H1 (cell line): ENCODE results near the gene LAT. TPM values are rescaled to one million over a fixed set of nuclear protein-coding genes. Genes with fewer than 3 reads are reported as not detected.

Source experiments
- CTCF ChIA-PET: fragments of 300-600 bp; sonication (Branson Sonifier 250); formaldehyde crosslinking; loops from one replicate; lab custom pipeline; 2021; ENCODE audit not compliant: partially characterized antibody; lab: Charles Lee
- POLR2A ChIA-PET: fragments of 300-600 bp; sonication (Branson Sonifier 250); formaldehyde crosslinking; loops from one replicate; lab custom pipeline; 2021; ENCODE audit warnings: inconsistent platforms; ENCODE audit not compliant: partially characterized antibody; lab: Charles Lee
- DNase-seq, 2 experiments: peaks; one replicate each; pipeline versions ENCODE4 v3.0.0 to v3.0.0-alpha.2; 2010 to 2022; ENCODE audit warnings: low spot score in 2 of 2, low read depth in 1 of 2, mixed read lengths in 1 of 2
- FAIRE-seq: peaks from 2 replicates; lab custom pipeline; 2011; peaks lifted over from hg19 to GRCh38; lab: Jason Lieb, UNC
- H2AFZ ChIP-seq: 2 replicates; pipeline ENCODE4 v1.8.1; 2012; ENCODE audit warnings: low read length, inconsistent platforms
- H2AK5ac ChIP-seq: 2 replicates; pipeline ENCODE4 v1.6.1; 2013; ENCODE audit warnings: low read depth, low read length
- H2BK120ac ChIP-seq: replicated peaks from 2 replicates; pipeline ENCODE3; 2013; ENCODE audit warnings: low read depth, low read length, inconsistent platforms
- H2BK12ac ChIP-seq: 2 replicates; pipeline ENCODE4 v1.6.1; 2013; ENCODE audit warnings: low read depth, low read length
- H2BK15ac ChIP-seq: 2 replicates; pipeline ENCODE4 v1.6.1; 2013; ENCODE audit warnings: low read length
- H2BK20ac ChIP-seq: 2 replicates; pipeline ENCODE4 v1.6.1; 2013; ENCODE audit warnings: low read length
- H2BK5ac ChIP-seq: 2 replicates; pipeline ENCODE4 v1.6.1; 2013; ENCODE audit warnings: low read depth, low read length
- H3K14ac ChIP-seq: 2 replicates; pipeline ENCODE4 v1.6.1; 2013; ENCODE audit warnings: inconsistent platforms; ENCODE audit not compliant: insufficient read length
- H3K18ac ChIP-seq: 2 replicates; pipeline ENCODE4 v1.6.1; 2013; ENCODE audit warnings: low read length; ENCODE audit errors: extremely low read depth
- H3K23ac ChIP-seq: 2 replicates; pipeline ENCODE4 v1.6.1; 2013; ENCODE audit warnings: inconsistent platforms; ENCODE audit not compliant: insufficient read length
- H3K23me2 ChIP-seq: 2 replicates; pipeline ENCODE4 v1.6.1; 2013; ENCODE audit warnings: low read depth, low read length
- H3K27ac ChIP-seq: 2 replicates; pipeline ENCODE4 v1.6.1; 2011; ENCODE audit warnings: low read depth, low read length, inconsistent platforms
- H3K27me3 ChIP-seq, 4 experiments: replicated peaks in 1 of 4; 1 replicate in 1 of 4; 2 replicates in 3 of 4; pipeline versions ENCODE4 v1.6.1 to v1.8.1; 2011 to 2013; ENCODE audit warnings: low read length in 3 of 4, mild to moderate bottlenecking in 3 of 4, inconsistent platforms in 2 of 4, mixed read lengths in 2 of 4, moderate library complexity in 1 of 4; ENCODE audit not compliant: control insufficient read depth in 3 of 4, insufficient read depth in 3 of 4; ENCODE audit errors: extremely low read depth in 1 of 4
- H3K36me3 ChIP-seq, 4 experiments: 2 replicates each; pipeline versions ENCODE4 v1.6.1 to v1.8.1; 2011 to 2013; ENCODE audit warnings: mild to moderate bottlenecking in 4 of 4, low read length in 3 of 4, moderate library complexity in 2 of 4, control low read depth in 1 of 4, inconsistent platforms in 1 of 4; ENCODE audit not compliant: insufficient read depth in 4 of 4, control insufficient read depth in 2 of 4
- H3K4ac ChIP-seq: replicated peaks from 2 replicates; pipeline ENCODE3; 2013; ENCODE audit warnings: low read length, low read depth, mixed read lengths, inconsistent platforms; ENCODE audit not compliant: insufficient read length
- H3K4me1 ChIP-seq, 4 experiments: replicated peaks in 1 of 4; 1 replicate in 1 of 4; 2 replicates in 3 of 4; pipeline versions ENCODE4 v1.6.1 to v1.8.1; 2011 to 2013; ENCODE audit warnings: low read length in 3 of 4, inconsistent platforms in 2 of 4, mixed read lengths in 1 of 4; ENCODE audit not compliant: insufficient read depth in 4 of 4, control insufficient read depth in 3 of 4
- H3K4me2 ChIP-seq, 2 experiments: 2 replicates each; pipeline versions ENCODE4 v1.6.1 to v1.8.1; 2011 to 2013; ENCODE audit warnings: low read depth in 2 of 2, low read length in 2 of 2, control low read depth in 1 of 2, inconsistent platforms in 1 of 2, mild to moderate bottlenecking in 1 of 2; ENCODE audit not compliant: insufficient read depth in 1 of 2
- H3K4me3 ChIP-seq, 4 experiments: fragments of 200-600, 300-600 bp in 1 of 4; sonication (generic), shearing (Covaris generic), sonication (Bioruptor Twin) in 1 of 4; 2 replicates each; pipeline versions ENCODE4 v1.5.1 to v1.8.1; 2011 to 2016; ENCODE audit warnings: low read length in 4 of 4, low read depth in 3 of 4, control low read depth in 2 of 4, inconsistent platforms in 2 of 4, mild to moderate bottlenecking in 2 of 4, mixed read lengths in 1 of 4, moderate library complexity in 1 of 4; ENCODE audit not compliant: insufficient read depth in 2 of 4; ENCODE audit errors: extremely low read depth in 1 of 4
- H3K56ac ChIP-seq: replicated peaks from 2 replicates; pipeline ENCODE3; 2013; ENCODE audit warnings: low read depth, mild to moderate bottlenecking, mixed read lengths, low read length, inconsistent platforms; ENCODE audit not compliant: insufficient read length
- H3K79me1 ChIP-seq: 2 replicates; pipeline ENCODE4 v1.6.1; 2013; ENCODE audit warnings: low read depth, low read length, control low read depth
- H3K79me2 ChIP-seq, 2 experiments: 2 replicates each; pipeline versions ENCODE4 v1.6.1 to v1.8.1; 2012 to 2013; ENCODE audit warnings: low read length in 2 of 2, mild to moderate bottlenecking in 2 of 2, inconsistent platforms in 1 of 2; ENCODE audit not compliant: insufficient read depth in 2 of 2, control insufficient read depth in 1 of 2
- H3K9ac ChIP-seq, 4 experiments: replicated peaks in 1 of 4; 1 replicate in 1 of 4; 2 replicates in 3 of 4; pipeline versions ENCODE4 v1.6.1 to v1.8.1; 2011 to 2013; ENCODE audit warnings: low read depth in 3 of 4, low read length in 3 of 4, control low read depth in 2 of 4, mild to moderate bottlenecking in 2 of 4, moderate library complexity in 2 of 4, inconsistent platforms in 1 of 4; ENCODE audit errors: extremely low read depth in 1 of 4
- H3K9me3 ChIP-seq, 2 experiments: 2 replicates each; pipeline versions ENCODE4 v1.6.1 to v1.8.1; 2012 to 2013; ENCODE audit warnings: mild to moderate bottlenecking in 2 of 2, moderate library complexity in 2 of 2, control low read depth in 1 of 2, inconsistent platforms in 1 of 2, low read depth in 1 of 2, low read length in 1 of 2, mixed read lengths in 1 of 2; ENCODE audit not compliant: insufficient read depth in 2 of 2
- H4K20me1 ChIP-seq, 2 experiments: replicated peaks in 1 of 2; 2 replicates each; pipeline versions ENCODE3 to v1.8.1; 2011 to 2013; ENCODE audit warnings: inconsistent platforms in 2 of 2, low read length in 2 of 2, mild to moderate bottlenecking in 1 of 2; ENCODE audit not compliant: insufficient read depth in 2 of 2, control insufficient read depth in 1 of 2
- H4K5ac ChIP-seq: 2 replicates; pipeline ENCODE4 v1.6.1; 2013; ENCODE audit warnings: low read length, low read depth, mixed read lengths, inconsistent platforms; ENCODE audit not compliant: insufficient read length
- H4K8ac ChIP-seq: 2 replicates; pipeline ENCODE4 v1.8.0; 2013; ENCODE audit warnings: mild to moderate bottlenecking, moderate library complexity, low read length, inconsistent platforms; ENCODE audit not compliant: insufficient read depth; ENCODE audit errors: extremely low read depth
- H4K91ac ChIP-seq: replicated peaks from 2 replicates; pipeline ENCODE3; 2013; ENCODE audit warnings: low read length, mixed read lengths, inconsistent platforms; ENCODE audit not compliant: insufficient read length
- SP1 ChIP-seq: IDR thresholded peaks from 2 replicates; pipeline ENCODE4 v1.6.1; 2011; ENCODE audit warnings: low read depth, low read length
- TAF1 ChIP-seq: IDR thresholded peaks from 2 replicates; pipeline ENCODE4 v1.6.1; 2011; ENCODE audit warnings: mild to moderate bottlenecking, low read depth, low read length
- TAF7 ChIP-seq: optimal IDR thresholded peaks from 2 replicates; pipeline ENCODE3; 2011; ENCODE audit warnings: low read depth, mild to moderate bottlenecking, inconsistent platforms, low read length, moderate library complexity, borderline replicate concordance
- TBP ChIP-seq: IDR thresholded peaks from 2 replicates; pipeline ENCODE4 v1.6.1; 2011; ENCODE audit warnings: low read depth, low read length, improper control_type of control experiment
- WGBS, 2 experiments: shearing (Covaris generic) in 1 of 2; methylation state at CpG; one replicate each; pipeline versions ENCODE4 v1.1.6 to v1.1.7; 2013 to 2015; ENCODE audit warnings: low lambda C conversion rate in 2 of 2, mixed read lengths in 2 of 2, inconsistent platforms in 1 of 2, low coverage in 1 of 2, missing lambda C conversion rate in 1 of 2; ENCODE audit not compliant: insufficient replicate concordance in 2 of 2, insufficient coverage in 1 of 2, insufficient read length in 1 of 2; ENCODE audit errors: extremely low coverage in 1 of 2, missing lambda C conversion rate in 1 of 2; 5-methylcytosine and 5-hydroxymethylcytosine counted together
- polyA plus RNA-seq, 7 experiments: library from polyadenylated mRNA; depleted of rRNA in 3 of 7; stranded (reverse) in 5 of 7; unstranded in 2 of 7; fragments of >200 nt in 5 of 7; fragments of 200-250 nt in 2 of 7; gene quantifications; 1 replicate in 5 of 7; 2 replicates in 1 of 7; 4 replicates in 1 of 7; pipeline versions ENCODE4 v1.2.1 to v1.2.3, GENCODE V29; 2011 to 2013; ENCODE audit warnings: missing spikeins in 2 of 7, mixed read lengths in 2 of 7
- total RNA-seq: library from RNA; stranded (reverse); fragmentation: NEBNext Ultra II Directional; extraction: Animal tissue kit (Norgen Biotek cat#: 25700); gene quantifications from 2 replicates; pipeline ENCODE4 v1.2.1, GENCODE V29; 2021

Gene LAT
- total and polyA plus RNA-seq, 2 of the 8 experiments (the other 6 are each of a cell fraction or from before 2014, with no cell fraction given) = 2.7 to 3.4 TPM

GRCh38 chr16:28958216-28958615, 26.6 kb upstream of the LAT start:
- H4K5ac ChIP-seq = no peak overlapping the region
- no peak overlapping the region for H3K4me2 ChIP-seq
- no peak overlapping the region for H2BK120ac ChIP-seq
- no peaks in the 10 kb centered on the region for H3K23me2 ChIP-seq
- H2BK12ac ChIP-seq = no peak overlapping the region
- peaks cover 4% of the 10 kb centered on the region for H3K79me1 ChIP-seq
- H3K56ac ChIP-seq = no peak overlapping the region
- H3K27me3 ChIP-seq = no peaks in the 10 kb centered on the region
- H3K18ac ChIP-seq = no peak overlapping the region
- H3K9ac ChIP-seq = no peak overlapping the region
- H3K4ac ChIP-seq = no peak overlapping the region
- H3K79me2 ChIP-seq = peaks cover 0 to 3% of the 10 kb centered on the region in 2 experiments; a peak in 1 of 4 replicates
- no peak for TF ChIP-seq SP1
- TF ChIP-seq TBP = no peak
- TF ChIP-seq TAF1 = no peak
- TF ChIP-seq TAF7 = no peak
- no peak overlapping the region for H2AFZ ChIP-seq
- H2BK20ac ChIP-seq = no peak overlapping the region
- H3K4me3 ChIP-seq = no peak overlapping the region
- no peak overlapping the region for H2BK5ac ChIP-seq
- H3K27ac ChIP-seq = no peak overlapping the region
- WGBS, 2 experiments = 93% methylated on average over 8 of the region's 9 CpGs; no CpG with 5 or more reads in 1 of the 2 experiments
- ChIA-PET CTCF (interaction anchor here (0.6 to 0.7 kb wide), 3 partner anchors 19 to 771 kb away, joined by 3 to 4 read pairs (median 3); no protein-coding TSS in a partner anchor), POLR2A (interaction anchor here (0.6 to 1.6 kb wide), 5 partner anchors 11 to 763 kb away, joined by 3 to 4 read pairs (median 3); no protein-coding TSS in a partner anchor)
- no peak overlapping the region for H4K8ac ChIP-seq
- FAIRE-seq (no peak), DNase-seq (no peak)
- H3K9me3 ChIP-seq = no peaks in the 10 kb centered on the region
- H4K91ac ChIP-seq = no peak overlapping the region
- H3K23ac ChIP-seq = no peak overlapping the region
- no peak overlapping the region for H2BK15ac ChIP-seq
- H3K14ac ChIP-seq = no peak overlapping the region
- H4K20me1 ChIP-seq = peaks cover 3 to 4% of the 10 kb centered on the region in 2 experiments
- no peaks in the 10 kb centered on the region for H3K4me1 ChIP-seq
- H3K36me3 ChIP-seq = peaks cover 29 to 77% (median 62%) of the 10 kb centered on the region in 4 experiments
- no peak overlapping the region for H2AK5ac ChIP-seq
